ENCODE measurements around the gene GRAP. TPM values are rescaled to one million over a fixed set of nuclear protein-coding genes. Genes with fewer than 3 reads are reported as not detected.

The GRAP gene
- total RNA-seq, 2 donors from 2014 or later = 12.7 to 13.7 TPM

- peaks cover 9 to 11% of the 10 kb centered on the region in 2 donors for H3K9me3 Mint-ChIP-seq
- H3K27ac Mint-ChIP-seq = no peak overlapping the region
- no peak for ATAC-seq
- DNase-seq (ENCODE audit: low spot score in 2 of 2) = no peak
- H3K36me3 Mint-ChIP-seq = peaks cover 30 to 31% of the 10 kb centered on the region in 2 donors
Measured at GRCh38 chr17:18999911-19000310, 46.8 kb downstream of the GRAP start.

GRCh38 chr17:18999394-18999793 lies 47.4 kb downstream of the GRAP start:
- Mint-ChIP-seq H3K9me3 (peaks cover 9 to 12% of the 10 kb centered on the region in 2 donors), H3K36me3 (peaks cover 32 to 33% of the 10 kb centered on the region in 2 donors), H3K27ac (no peak overlapping the region)
- no peak for ATAC-seq
- no peak for DNase-seq (ENCODE audit: low spot score in 2 of 2)

- H3K27ac Mint-ChIP-seq = peak overlapping the region in 1 of 2 donors; percentile 19
- H3K9me3 Mint-ChIP-seq = peaks cover 9 to 12% of the 10 kb centered on the region in 2 donors
- ATAC-seq (no peak), DNase-seq (ENCODE audit: low spot score in 2 of 2) (no peak)
- peaks cover 32 to 40% of the 10 kb centered on the region in 2 donors for H3K36me3 Mint-ChIP-seq
Measured at GRCh38 chr17:18997650-18998196, 49.0 kb downstream of the GRAP start.

- H3K9me3 Mint-ChIP-seq = peaks cover 9 to 12% of the 10 kb centered on the region in 2 donors
- DNase-seq (ENCODE audit: low spot score in 2 of 2) (no peak), ATAC-seq (no peak)
- H3K36me3 Mint-ChIP-seq = peaks cover 25 to 31% of the 10 kb centered on the region in 2 donors
- H3K27ac Mint-ChIP-seq = no peak overlapping the region
Measured at GRCh38 chr17:18996458-18996857, 50.3 kb downstream of the GRAP start.

- Mint-ChIP-seq H3K36me3 (peaks cover 25 to 31% of the 10 kb centered on the region in 2 donors), H3K27ac (no peak overlapping the region), H3K9me3 (peaks cover 9 to 12% of the 10 kb centered on the region in 2 donors)
- DNase-seq (ENCODE audit: low spot score in 2 of 2) = no peak
- no peak for ATAC-seq
Measured at GRCh38 chr17:18995220-18995619, 51.5 kb downstream of the GRAP start.

GRCh38 chr17:18994631-18995030 lies 52.1 kb downstream of the GRAP start:
- H3K36me3 Mint-ChIP-seq = peaks cover 25 to 31% of the 10 kb centered on the region in 2 donors
- peaks cover 9 to 12% of the 10 kb centered on the region in 2 donors for H3K9me3 Mint-ChIP-seq
- no peak overlapping the region for H3K27ac Mint-ChIP-seq
- ATAC-seq = no peak
- DNase-seq (ENCODE audit: low spot score in 2 of 2) = no peak

- DNase-seq (ENCODE audit: low spot score in 2 of 2) (no peak), ATAC-seq (no peak)
- Mint-ChIP-seq H3K9me3 (peaks cover 9 to 12% of the 10 kb centered on the region in 2 donors), H3K27ac (no peak overlapping the region), H3K36me3 (peaks cover 25 to 31% of the 10 kb centered on the region in 2 donors)
Measured at GRCh38 chr17:18993905-18994526, 52.7 kb downstream of the GRAP start.

GRCh38 chr17:18992454-18993130 lies 54.2 kb downstream of the GRAP start:
- DNase-seq (ENCODE audit: low spot score in 2 of 2) (no peak), ATAC-seq (peak; percentile 30 to 46)
- H3K27ac Mint-ChIP-seq = no peak overlapping the region
- H3K36me3 Mint-ChIP-seq = peaks cover 25 to 31% of the 10 kb centered on the region in 2 donors
- H3K9me3 Mint-ChIP-seq = peaks cover 9 to 12% of the 10 kb centered on the region in 2 donors

GRCh38 chr17:18991531-18992315 lies 55.0 kb downstream of the GRAP start:
- no peak overlapping the region for H3K27ac Mint-ChIP-seq
- H3K9me3 Mint-ChIP-seq = peaks cover 9 to 12% of the 10 kb centered on the region in 2 donors
- peaks cover 21 to 27% of the 10 kb centered on the region in 2 donors for H3K36me3 Mint-ChIP-seq
- no peak for DNase-seq (ENCODE audit: low spot score in 2 of 2)
- no peak for ATAC-seq

- ATAC-seq = no peak
- Mint-ChIP-seq H3K36me3 (peaks cover 7 to 13% of the 10 kb centered on the region in 2 donors), H3K27ac (no peak overlapping the region), H3K9me3 (peaks cover 4 to 5% of the 10 kb centered on the region in 2 donors)
- DNase-seq (ENCODE audit: low spot score in 2 of 2) = no peak
Measured at GRCh38 chr17:18990331-18990730, 56.4 kb downstream of the GRAP start.

GRCh38 chr17:18988546-18989173 lies 58.1 kb downstream of the GRAP start:
- H3K9me3 Mint-ChIP-seq = no peaks in the 10 kb centered on the region
- H3K27ac Mint-ChIP-seq = no peak overlapping the region
- peaks cover 0 to under 1% of the 10 kb centered on the region in 2 donors for H3K36me3 Mint-ChIP-seq
- DNase-seq (ENCODE audit: low spot score in 2 of 2) (no peak), ATAC-seq (no peak)

- H3K27ac Mint-ChIP-seq = no peak overlapping the region
- H3K9me3 Mint-ChIP-seq = no peaks in the 10 kb centered on the region
- no peak for DNase-seq (ENCODE audit: low spot score in 2 of 2)
Measured at GRCh38 chr17:18987862-18988545, 58.8 kb downstream of the GRAP start.

GRCh38 chr17:18987230-18987610 lies 59.5 kb downstream of the GRAP start:
- no peak for ATAC-seq

More at GRCh38 chr17:18987862-18988545, 58.8 kb downstream of the GRAP start:
- no peaks in the 10 kb centered on the region for H3K36me3 Mint-ChIP-seq
- ATAC-seq = no peak

GRCh38 chr17:18986541-18987229 lies 60.1 kb downstream of the GRAP start:
- H3K9me3 Mint-ChIP-seq = no peaks in the 10 kb centered on the region
- no peak for DNase-seq (ENCODE audit: low spot score in 2 of 2)
- no peak overlapping the region for H3K27ac Mint-ChIP-seq
- no peak for ATAC-seq
- H3K36me3 Mint-ChIP-seq = no peaks in the 10 kb centered on the region

More at GRCh38 chr17:18987230-18987610, 59.5 kb downstream of the GRAP start:
- DNase-seq (ENCODE audit: low spot score in 2 of 2) = no peak
- Mint-ChIP-seq H3K36me3 (no peaks in the 10 kb centered on the region), H3K27ac (no peak overlapping the region), H3K9me3 (no peaks in the 10 kb centered on the region)

GRCh38 chr17:18985475-18985874 lies 61.3 kb downstream of the GRAP start:
- no peak for ATAC-seq
- no peak for DNase-seq (ENCODE audit: low spot score in 2 of 2)
- no peak overlapping the region for H3K27ac Mint-ChIP-seq
- H3K36me3 Mint-ChIP-seq = no peaks in the 10 kb centered on the region
- no peaks in the 10 kb centered on the region for H3K9me3 Mint-ChIP-seq

Measured in activated naive CD4-positive, alpha-beta T cell treated with anti-CD3 and anti-CD28 coated beads, Interleukin-2, amount 50 U/mL, for 72 hours (primary cell).